ENCODE data around the gene CLMN. TPM values are rescaled to one million over a fixed set of nuclear protein-coding genes. Genes with fewer than 3 reads are reported as not detected.

Gene CLMN
- polyA plus RNA-seq, 1 donor from 2014 or later = 0.57 TPM

GRCh38 chr14:95250936-95251335 is 68.8 kb downstream of the CLMN start:
- Histone ChIP-seq H2AFZ (ENCODE audit: low read depth, low read length) (no peak overlapping the region), H3K4me3 (ENCODE audit: low read length) (no peak overlapping the region), H3K36me3 (ENCODE audit: insufficient read depth, low read length) (no peaks in the 10 kb centered on the region), H3K79me2 (replicated peaks; ENCODE audit: insufficient read depth, low read length) (no peaks in the 10 kb centered on the region), H3K4me2 (ENCODE audit: low read length) (no peak overlapping the region), H3K27me3 (ENCODE audit: insufficient read depth, low read depth, low read length) (peaks cover 5% of the 10 kb centered on the region), H3K9me3 (ENCODE audit: low read length) (no peaks in the 10 kb centered on the region), H3F3A (ENCODE audit: insufficient read depth, low read length, poor library complexity, severe bottlenecking) (peaks cover 5% of the 10 kb centered on the region), H3K9me2 (ENCODE audit: insufficient read depth, low read length) (no peaks in the 10 kb centered on the region), H3K27ac (ENCODE audit: low read length) (no peak overlapping the region), H4K20me1 (ENCODE audit: insufficient read depth) (no peaks in the 10 kb centered on the region), H3K9ac (ENCODE audit: low read length) (no peak overlapping the region)
- TF ChIP-seq RAD21 (conservative IDR thresholded peaks at IDR 0.05) = no peak
- no peak for TF ChIP-seq EP300 (conservative IDR thresholded peaks at IDR 0.05; ENCODE audit: poor library complexity, severe bottlenecking)
- TF ChIP-seq SMC3 (conservative IDR thresholded peaks at IDR 0.05; ENCODE audit: poor library complexity) = no peak
- no peak for TF ChIP-seq REST (IDR thresholded peaks at IDR 0.05; ENCODE audit: borderline replicate concordance)
- TF ChIP-seq MXI1 (conservative IDR thresholded peaks at IDR 0.05; ENCODE audit: poor library complexity, severe bottlenecking) = no peak
- TF ChIP-seq CTCF (IDR thresholded peaks at IDR 0.05; ENCODE audit: poor library complexity, severe bottlenecking) = no peak
- no peak for TF ChIP-seq TAF1 (IDR thresholded peaks at IDR 0.05; ENCODE audit: low read depth)
- TF ChIP-seq EZH2 (IDR thresholded peaks at IDR 0.05; ENCODE audit: borderline replicate concordance, insufficient read depth, low read length, poor library complexity, severe bottlenecking) = no peak
- TF ChIP-seq POLR2AphosphoS5 (IDR thresholded peaks at IDR 0.05) = no peak

GRCh38 chr14:95250140-95250769 is 69.5 kb downstream of the CLMN start:
- H3K79me2 ChIP-seq (replicated peaks; ENCODE audit: insufficient read depth, low read length) = no peaks in the 10 kb centered on the region
- no peaks in the 10 kb centered on the region for H3F3A ChIP-seq (ENCODE audit: insufficient read depth, low read length, poor library complexity, severe bottlenecking)
- no peaks in the 10 kb centered on the region for H3K9me3 ChIP-seq (ENCODE audit: low read length)
- H3K4me3 ChIP-seq (ENCODE audit: low read length) = no peak overlapping the region
- TF ChIP-seq EP300 (conservative IDR thresholded peaks at IDR 0.05; ENCODE audit: poor library complexity, severe bottlenecking) = no peak
- no peak for TF ChIP-seq REST (IDR thresholded peaks at IDR 0.05; ENCODE audit: borderline replicate concordance)
- TF ChIP-seq RAD21 (conservative IDR thresholded peaks at IDR 0.05) = no peak
- no peak for TF ChIP-seq MXI1 (conservative IDR thresholded peaks at IDR 0.05; ENCODE audit: poor library complexity, severe bottlenecking)
- no peak for TF ChIP-seq TAF1 (IDR thresholded peaks at IDR 0.05; ENCODE audit: low read depth)
- H3K9me2 ChIP-seq (ENCODE audit: insufficient read depth, low read length) = no peaks in the 10 kb centered on the region
- peaks cover 4% of the 10 kb centered on the region for H3K27me3 ChIP-seq (ENCODE audit: insufficient read depth, low read depth, low read length)
- H3K27ac ChIP-seq (ENCODE audit: low read length) = no peak overlapping the region
- H2AFZ ChIP-seq (ENCODE audit: low read depth, low read length) = no peak overlapping the region
- H3K4me2 ChIP-seq (ENCODE audit: low read length) = no peak overlapping the region
- no peak overlapping the region for H3K9ac ChIP-seq (ENCODE audit: low read length)
- H4K20me1 ChIP-seq (ENCODE audit: insufficient read depth) = no peaks in the 10 kb centered on the region
- no peaks in the 10 kb centered on the region for H3K36me3 ChIP-seq (ENCODE audit: insufficient read depth, low read length)

All from neural cell (in vitro differentiated cells).